ENCODE data around the gene PDLIM1. TPM values are rescaled to one million over a fixed set of nuclear protein-coding genes. Genes with fewer than 3 reads are reported as not detected.

PDLIM1 gene
- total and polyA plus RNA-seq, 9 donors, result 13.9 to 138 (median 35.3) TPM

- 62 to 85% (median 75%) methylated on average over 1 of the region's 1 CpG for WGBS, 3 donors
- DNase-seq, result no peak
- Histone ChIP-seq H3K9me3 (no peaks in the 10 kb centered on the region), H3K27ac (no peak overlapping the region), H3K4me3 (no peak overlapping the region), H3K27me3 (no peaks in the 10 kb centered on the region), H3K4me1 (ENCODE audit: insufficient read depth) (no peaks in the 10 kb centered on the region), H3K36me3 (no peaks in the 10 kb centered on the region)
- no peak for TF ChIP-seq POLR2A (IDR thresholded peaks at IDR 0.05)
- intact Hi-C loops (cut with DNase I), result no loop called here
Measured at GRCh38 chr10:95275726-95276366, 15.0 kb downstream of the PDLIM1 start.

- DNase-seq, result no peak
- intact Hi-C loops (cut with DNase I), result no loop called here
- WGBS, 3 donors, result 33 to 46% (median 43%) methylated on average over 13 of the region's 13 CpGs
- no peaks in the 10 kb centered on the region for H3K27me3 ChIP-seq
- no peaks in the 10 kb centered on the region for H3K36me3 ChIP-seq
- H3K27ac ChIP-seq, result no peak overlapping the region
- H3K4me3 ChIP-seq, result no peak overlapping the region
- TF ChIP-seq POLR2A (IDR thresholded peaks at IDR 0.05), result no peak
- TF ChIP-seq EP300 (IDR thresholded peaks at IDR 0.05), result no peak
- TF ChIP-seq CTCF (IDR thresholded peaks at IDR 0.05), result no peak
- no peaks in the 10 kb centered on the region for H3K4me1 ChIP-seq (ENCODE audit: insufficient read depth)
- H3K9me3 ChIP-seq, result no peaks in the 10 kb centered on the region
Measured at GRCh38 chr10:95273393-95274312, 17.1 kb downstream of the PDLIM1 start.

- H3K27me3 ChIP-seq, result no peaks in the 10 kb centered on the region
- 15 to 24% (median 20%) methylated on average over 12 of the region's 12 CpGs for WGBS, 3 donors
- no peaks in the 10 kb centered on the region for H3K36me3 ChIP-seq
- DNase-seq, result peak; percentile 23 to 57 (median 41)
- H3K4me1 ChIP-seq (ENCODE audit: insufficient read depth), result no peaks in the 10 kb centered on the region
- intact Hi-C loops (cut with DNase I), result no loop called here
- H3K4me3 ChIP-seq, result no peak overlapping the region
- H3K27ac ChIP-seq, result no peak overlapping the region
- no peaks in the 10 kb centered on the region for H3K9me3 ChIP-seq
- TF ChIP-seq POLR2A (IDR thresholded peaks at IDR 0.05), result no peak
- TF ChIP-seq CTCF (IDR thresholded peaks at IDR 0.05), result no peak
- TF ChIP-seq EP300 (IDR thresholded peaks at IDR 0.05), result peak; percentile 46
Measured at GRCh38 chr10:95268438-95268837, 22.4 kb downstream of the PDLIM1 start.

- no peak for TF ChIP-seq POLR2A (IDR thresholded peaks at IDR 0.05)
- H3K4me1 ChIP-seq (ENCODE audit: insufficient read depth), result no peaks in the 10 kb centered on the region
- DNase-seq, result no peak
- 75 to 93% (median 92%) methylated on average over 3 of the region's 3 CpGs for WGBS, 3 donors
- H3K27ac ChIP-seq, result no peak overlapping the region
- no peaks in the 10 kb centered on the region for H3K27me3 ChIP-seq
- intact Hi-C loops (cut with DNase I), result no loop called here
- H3K9me3 ChIP-seq, result no peaks in the 10 kb centered on the region
- H3K4me3 ChIP-seq, result no peak overlapping the region
- H3K36me3 ChIP-seq, result no peaks in the 10 kb centered on the region
Measured at GRCh38 chr10:95267251-95267650, 23.6 kb downstream of the PDLIM1 start.

GRCh38 chr10:95266674-95267095 lies 24.1 kb downstream of the PDLIM1 start:
- Histone ChIP-seq H3K27me3 (no peaks in the 10 kb centered on the region), H3K36me3 (no peaks in the 10 kb centered on the region), H3K9me3 (no peaks in the 10 kb centered on the region), H3K27ac (no peak overlapping the region), H3K4me1 (ENCODE audit: insufficient read depth) (no peaks in the 10 kb centered on the region), H3K4me3 (no peak overlapping the region)
- intact Hi-C loops (cut with DNase I), result no loop called here
- TF ChIP-seq POLR2A (IDR thresholded peaks at IDR 0.05) (no peak), EP300 (IDR thresholded peaks at IDR 0.05) (no peak), CTCF (IDR thresholded peaks at IDR 0.05) (no peak)
- DNase-seq, result no peak
- WGBS, 3 donors, result 47 to 66% (median 59%) methylated on average over 1 of the region's 1 CpG

Data from ovary (tissue), 9 donors.